ENCODE measurements around the gene UNC5A. TPM values are rescaled to one million over a fixed set of nuclear protein-coding genes. Genes with fewer than 3 reads are reported as not detected.

Gene UNC5A
- total RNA-seq, 2 experiments from 2014 or later: not detected

GRCh38 chr5:176906796-176907195 lies 96.4 kb downstream of the UNC5A start:
- Mint-ChIP-seq H3K4me1 (ENCODE audit: low read depth) (peaks cover 4% of the 10 kb centered on the region), H3K4me3 (no peak overlapping the region), H3K36me3 (ENCODE audit: low read depth) (peaks cover 43% of the 10 kb centered on the region), H3K27ac (no peak overlapping the region), H3K27me3 (ENCODE audit: low read depth) (no peaks in the 10 kb centered on the region), H3K9me3 (ENCODE audit: insufficient read depth) (no peaks in the 10 kb centered on the region)
- CTCF ChIA-PET: no interaction called here
- POLR2A ChIA-PET: no interaction called here
- no peak for ATAC-seq
- no peak for DNase-seq

GRCh38 chr5:176908675-176909368 lies 98.5 kb downstream of the UNC5A start:
- Mint-ChIP-seq H3K27me3 (ENCODE audit: low read depth) (no peaks in the 10 kb centered on the region), H3K36me3 (ENCODE audit: low read depth) (peaks cover 34% of the 10 kb centered on the region), H3K4me3 (no peak overlapping the region), H3K27ac (no peak overlapping the region), H3K4me1 (ENCODE audit: low read depth) (no peaks in the 10 kb centered on the region), H3K9me3 (ENCODE audit: insufficient read depth) (no peaks in the 10 kb centered on the region)
- POLR2A ChIA-PET: interaction anchor here (0.6 kb wide), 1 partner anchor 132 kb away, joined by 3 read pairs; no protein-coding TSS in a partner anchor
- ATAC-seq: no peak
- DNase-seq: no peak
- CTCF ChIA-PET: interaction anchor here (0.7 to 3.8 kb wide), 3 partner anchors 9 to 248 kb away, joined by 3 to 16 read pairs (median 4); partner anchors contain the start of gene HK3

- Mint-ChIP-seq H3K27ac (no peak overlapping the region), H3K4me3 (no peak overlapping the region), H3K4me1 (ENCODE audit: low read depth) (peaks cover 7% of the 10 kb centered on the region), H3K9me3 (ENCODE audit: insufficient read depth) (no peaks in the 10 kb centered on the region), H3K27me3 (ENCODE audit: low read depth) (no peaks in the 10 kb centered on the region), H3K36me3 (ENCODE audit: low read depth) (peaks cover 17% of the 10 kb centered on the region)
- ATAC-seq (no peak), DNase-seq (no peak)
- ChIA-PET CTCF (interaction anchor here (0.6 to 3.8 kb wide), 2 partner anchors 10 to 251 kb away, joined by 4 to 16 read pairs; no protein-coding TSS in a partner anchor), POLR2A (no interaction called here)
These were observed 101.8 kb downstream of the UNC5A start for GRCh38 chr5:176912115-176912514.

GRCh38 chr5:176915906-176916305 lies 105.5 kb downstream of the UNC5A start:
- POLR2A ChIA-PET: no interaction called here
- no peak overlapping the region for H3K27ac Mint-ChIP-seq
- CTCF ChIA-PET: interaction anchor here (0.7 to 0.9 kb wide), 2 partner anchors 255 to 259 kb away, joined by 3 read pairs; no protein-coding TSS in a partner anchor
- ATAC-seq (no peak), DNase-seq (no peak)
- H3K4me3 Mint-ChIP-seq: no peak overlapping the region
- no peaks in the 10 kb centered on the region for H3K27me3 Mint-ChIP-seq (ENCODE audit: low read depth)
- no peaks in the 10 kb centered on the region for H3K9me3 Mint-ChIP-seq (ENCODE audit: insufficient read depth)
- peaks cover 11% of the 10 kb centered on the region for H3K4me1 Mint-ChIP-seq (ENCODE audit: low read depth)
- H3K36me3 Mint-ChIP-seq (ENCODE audit: low read depth): peaks cover 15% of the 10 kb centered on the region

GRCh38 chr5:176916337-176916736 lies 106.0 kb downstream of the UNC5A start:
- CTCF ChIA-PET: interaction anchor here (0.9 kb wide), 1 partner anchor 256 kb away, joined by 3 read pairs; no protein-coding TSS in a partner anchor
- ATAC-seq (no peak), DNase-seq (no peak)
- Mint-ChIP-seq H3K27ac (no peak overlapping the region), H3K9me3 (ENCODE audit: insufficient read depth) (no peaks in the 10 kb centered on the region), H3K4me1 (ENCODE audit: low read depth) (peaks cover 11% of the 10 kb centered on the region), H3K27me3 (ENCODE audit: low read depth) (no peaks in the 10 kb centered on the region), H3K36me3 (ENCODE audit: low read depth) (peaks cover 15% of the 10 kb centered on the region), H3K4me3 (no peak overlapping the region)
- POLR2A ChIA-PET: interaction anchor here (0.5 kb wide), 1 partner anchor 121 kb away, joined by 6 read pairs; no protein-coding TSS in a partner anchor

- H3K4me3 Mint-ChIP-seq: no peak overlapping the region
- POLR2A ChIA-PET: no interaction called here
- H3K27ac Mint-ChIP-seq: no peak overlapping the region
- DNase-seq (no peak), ATAC-seq (no peak)
- H3K9me3 Mint-ChIP-seq (ENCODE audit: insufficient read depth): no peaks in the 10 kb centered on the region
- H3K36me3 Mint-ChIP-seq (ENCODE audit: low read depth): peaks cover 15% of the 10 kb centered on the region
- H3K4me1 Mint-ChIP-seq (ENCODE audit: low read depth): peaks cover 11% of the 10 kb centered on the region
- CTCF ChIA-PET: no interaction called here
- no peaks in the 10 kb centered on the region for H3K27me3 Mint-ChIP-seq (ENCODE audit: low read depth)
These were observed 108.3 kb downstream of the UNC5A start for GRCh38 chr5:176918613-176919012.

- Mint-ChIP-seq H3K27me3 (ENCODE audit: low read depth) (no peaks in the 10 kb centered on the region), H3K4me1 (ENCODE audit: low read depth) (peaks cover 8% of the 10 kb centered on the region), H3K9me3 (ENCODE audit: insufficient read depth) (no peaks in the 10 kb centered on the region), H3K4me3 (no peak overlapping the region), H3K36me3 (ENCODE audit: low read depth) (peaks cover 15% of the 10 kb centered on the region), H3K27ac (no peak overlapping the region)
- DNase-seq (no peak), ATAC-seq (no peak)
- CTCF ChIA-PET: no interaction called here
- POLR2A ChIA-PET: no interaction called here
These were observed 111.4 kb downstream of the UNC5A start for GRCh38 chr5:176921714-176922113.

GRCh38 chr5:176922817-176923216 lies 112.5 kb downstream of the UNC5A start:
- CTCF ChIA-PET: interaction anchor here (0.8 kb wide), 1 partner anchor 262 kb away, joined by 3 read pairs; no protein-coding TSS in a partner anchor
- DNase-seq (no peak), ATAC-seq (no peak)
- POLR2A ChIA-PET: no interaction called here
- Mint-ChIP-seq H3K27me3 (ENCODE audit: low read depth) (no peaks in the 10 kb centered on the region), H3K36me3 (ENCODE audit: low read depth) (peaks cover 15% of the 10 kb centered on the region), H3K4me1 (ENCODE audit: low read depth) (peaks cover 3% of the 10 kb centered on the region), H3K27ac (no peak overlapping the region), H3K9me3 (ENCODE audit: insufficient read depth) (no peaks in the 10 kb centered on the region), H3K4me3 (no peak overlapping the region)

GRCh38 chr5:176927562-176927961 lies 117.2 kb downstream of the UNC5A start:
- no peaks in the 10 kb centered on the region for H3K9me3 Mint-ChIP-seq (ENCODE audit: insufficient read depth)
- DNase-seq (no peak), ATAC-seq (no peak)
- peaks cover 6% of the 10 kb centered on the region for H3K4me1 Mint-ChIP-seq (ENCODE audit: low read depth)
- CTCF ChIA-PET: interaction anchor here (0.7 to 1.4 kb wide), 2 partner anchors 267 kb away, joined by 3 read pairs; no protein-coding TSS in a partner anchor
- peaks cover 24% of the 10 kb centered on the region for H3K36me3 Mint-ChIP-seq (ENCODE audit: low read depth)
- H3K4me3 Mint-ChIP-seq: no peak overlapping the region
- POLR2A ChIA-PET: interaction anchor here (1.0 kb wide), 1 partner anchor 44 kb away, joined by 3 read pairs; no protein-coding TSS in a partner anchor
- H3K27me3 Mint-ChIP-seq (ENCODE audit: low read depth): no peaks in the 10 kb centered on the region
- no peak overlapping the region for H3K27ac Mint-ChIP-seq

GRCh38 chr5:176929654-176930053 lies 119.3 kb downstream of the UNC5A start:
- peaks cover 6% of the 10 kb centered on the region for H3K4me1 Mint-ChIP-seq (ENCODE audit: low read depth)
- no peak overlapping the region for H3K4me3 Mint-ChIP-seq
- no peaks in the 10 kb centered on the region for H3K9me3 Mint-ChIP-seq (ENCODE audit: insufficient read depth)
- no peak overlapping the region for H3K27ac Mint-ChIP-seq
- no peak for ATAC-seq
- ChIA-PET POLR2A (no interaction called here), CTCF (interaction anchor here (1.6 kb wide), 1 partner anchor 10 kb away, joined by 6 read pairs; no protein-coding TSS in a partner anchor)
- H3K27me3 Mint-ChIP-seq (ENCODE audit: low read depth): no peaks in the 10 kb centered on the region
- peaks cover 25% of the 10 kb centered on the region for H3K36me3 Mint-ChIP-seq (ENCODE audit: low read depth)
- no peak for DNase-seq
